HG03175 (cell line): Measurements from ENCODE around the gene SGPL1.
A peak's percentile ranks its signal among the peaks of the same experiment; 100 is the strongest.
"Not testable (repeated sequence)": the region's sequence is repeated elsewhere in the genome, so short reads cannot be mapped to it uniquely, and the experiment has no call there.

Experiments
- ATAC-seq: cut with Tn5 transposase; IDR thresholded peaks from one replicate; pipeline ENCODE4 v1.9.1; 2021; ENCODE audit warnings: mild to moderate bottlenecking, moderate library complexity; ENCODE audit not compliant: unreplicated experiment

Gene SGPL1

DNA sequence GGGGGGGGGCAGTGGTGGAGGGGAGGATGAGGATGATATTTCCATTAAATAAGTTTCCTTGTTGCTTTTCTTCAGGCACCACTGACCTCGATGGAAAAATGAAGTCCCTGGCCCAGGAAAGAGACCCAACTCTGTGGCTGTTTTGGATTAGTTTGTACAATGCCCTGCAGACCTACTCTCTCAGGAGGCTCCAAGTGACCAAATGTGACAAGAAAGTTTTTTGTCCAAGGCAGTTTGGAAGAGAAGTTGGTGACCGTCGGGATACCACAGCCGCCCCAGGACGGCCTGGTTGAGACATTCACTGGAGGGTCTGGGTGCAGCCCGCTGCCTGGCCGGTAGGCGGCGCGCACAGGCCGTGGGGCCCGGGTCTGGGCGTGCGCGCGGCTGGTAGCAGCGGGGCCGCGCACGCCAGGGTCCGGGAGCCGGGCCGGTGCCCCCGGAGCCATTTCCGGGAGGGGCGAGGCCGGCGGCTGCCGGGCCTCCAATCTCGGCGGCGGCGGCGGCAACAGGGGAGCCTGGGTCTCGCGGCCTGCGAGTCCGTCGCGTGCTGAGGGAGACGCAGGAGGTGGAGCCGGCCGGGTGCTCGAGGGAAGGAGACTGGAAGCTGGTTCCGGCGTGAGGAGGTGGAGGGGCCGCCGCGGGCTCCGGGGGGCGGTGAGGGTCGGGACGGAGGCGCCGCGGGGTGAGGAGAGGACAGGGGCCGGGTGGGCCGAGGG lies at the start of gene SGPL1:
Gene SGPL1 (plus strand): TSS at position 445 of the 716 bp plus-strand sequence. CDS start 906 bp downstream, outside the sequence.
- peak; percentile 93 for ATAC-seq

DNA sequence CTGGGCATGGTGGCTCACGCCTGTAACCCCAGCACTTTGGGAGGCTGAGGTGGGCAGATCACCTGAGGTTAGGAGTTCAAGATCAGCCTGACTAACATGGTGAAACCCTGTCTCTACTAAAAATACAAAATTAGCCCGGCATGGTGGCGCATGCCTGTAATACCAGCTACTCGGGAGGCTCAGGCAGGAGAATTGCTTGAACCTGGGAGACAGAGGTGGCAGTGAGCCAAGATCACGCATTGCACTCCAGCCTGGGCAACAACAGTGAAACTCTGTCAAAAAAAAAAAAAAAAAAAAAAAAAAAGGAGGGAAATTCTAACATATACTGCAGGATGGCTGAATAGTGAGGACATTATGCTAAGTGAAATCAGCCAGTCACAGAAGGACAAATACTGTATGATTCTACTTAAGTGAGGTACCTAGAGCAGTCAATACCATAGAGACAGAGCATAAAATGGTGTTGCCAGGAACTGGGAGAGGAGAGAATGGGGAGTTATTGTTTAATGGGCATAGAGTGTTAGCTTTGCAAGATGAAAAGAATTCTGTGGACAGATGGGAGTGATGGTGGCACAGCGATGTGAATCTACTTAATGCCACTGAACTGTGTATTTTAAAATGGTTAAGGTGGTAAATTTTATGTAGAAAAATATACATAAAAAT lies 47.6 kb upstream of the SGPL1 start:
- not testable (repeated sequence) for ATAC-seq

GRCh38 chr10:70769121-70769520 lies 46.6 kb upstream of the SGPL1 start:
- no peak for ATAC-seq

DNA sequence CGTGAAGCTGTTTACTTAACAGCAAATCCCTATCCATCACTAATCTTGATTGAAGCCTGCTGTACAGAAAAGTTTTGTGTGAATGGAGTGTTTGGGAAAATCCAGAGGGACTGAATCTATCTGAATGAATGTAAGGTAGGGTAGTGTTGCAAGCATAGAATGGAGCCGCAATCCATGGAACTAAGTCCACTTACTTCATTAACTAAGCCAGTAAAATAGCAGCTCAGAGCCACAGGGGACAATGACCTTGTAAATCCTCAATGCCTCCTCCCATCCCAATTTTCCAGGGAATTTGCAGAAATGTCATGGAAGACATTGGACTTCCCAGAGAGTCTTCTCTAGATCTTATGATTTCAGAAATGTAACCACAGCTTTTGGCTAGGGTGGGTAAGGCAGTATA lies 45.7 kb upstream of the SGPL1 start:
- no peak for ATAC-seq

GRCh38 chr10:70770516-70770915 lies 45.2 kb upstream of the SGPL1 start:
- not testable (repeated sequence) for ATAC-seq

GRCh38 chr10:70771311-70772194 lies 44.2 kb upstream of the SGPL1 start:
- no peak for ATAC-seq

GRCh38 chr10:70772627-70773026 lies 43.1 kb upstream of the SGPL1 start:
- no peak for ATAC-seq

DNA sequence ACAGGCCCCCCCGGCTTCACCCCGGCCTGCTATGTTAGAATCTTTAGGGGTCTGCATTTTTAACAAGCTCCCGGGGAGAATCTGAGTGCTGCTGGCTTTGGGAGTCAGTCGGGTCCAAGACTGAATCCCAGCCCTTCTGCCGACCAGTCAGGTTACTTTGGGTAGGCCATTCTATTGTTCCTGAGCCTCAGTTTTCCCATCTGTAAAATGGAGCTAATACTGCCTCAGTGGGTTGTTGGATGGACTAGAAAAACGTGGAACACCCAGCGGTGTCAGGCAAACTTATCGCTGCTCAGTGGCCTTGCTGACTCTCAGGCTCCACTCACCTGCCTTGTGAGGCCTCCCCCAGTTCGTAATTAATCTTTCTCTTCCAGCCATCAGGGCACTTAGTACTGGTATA lies 42.3 kb upstream of the SGPL1 start:
- ATAC-seq, result no peak

DNA sequence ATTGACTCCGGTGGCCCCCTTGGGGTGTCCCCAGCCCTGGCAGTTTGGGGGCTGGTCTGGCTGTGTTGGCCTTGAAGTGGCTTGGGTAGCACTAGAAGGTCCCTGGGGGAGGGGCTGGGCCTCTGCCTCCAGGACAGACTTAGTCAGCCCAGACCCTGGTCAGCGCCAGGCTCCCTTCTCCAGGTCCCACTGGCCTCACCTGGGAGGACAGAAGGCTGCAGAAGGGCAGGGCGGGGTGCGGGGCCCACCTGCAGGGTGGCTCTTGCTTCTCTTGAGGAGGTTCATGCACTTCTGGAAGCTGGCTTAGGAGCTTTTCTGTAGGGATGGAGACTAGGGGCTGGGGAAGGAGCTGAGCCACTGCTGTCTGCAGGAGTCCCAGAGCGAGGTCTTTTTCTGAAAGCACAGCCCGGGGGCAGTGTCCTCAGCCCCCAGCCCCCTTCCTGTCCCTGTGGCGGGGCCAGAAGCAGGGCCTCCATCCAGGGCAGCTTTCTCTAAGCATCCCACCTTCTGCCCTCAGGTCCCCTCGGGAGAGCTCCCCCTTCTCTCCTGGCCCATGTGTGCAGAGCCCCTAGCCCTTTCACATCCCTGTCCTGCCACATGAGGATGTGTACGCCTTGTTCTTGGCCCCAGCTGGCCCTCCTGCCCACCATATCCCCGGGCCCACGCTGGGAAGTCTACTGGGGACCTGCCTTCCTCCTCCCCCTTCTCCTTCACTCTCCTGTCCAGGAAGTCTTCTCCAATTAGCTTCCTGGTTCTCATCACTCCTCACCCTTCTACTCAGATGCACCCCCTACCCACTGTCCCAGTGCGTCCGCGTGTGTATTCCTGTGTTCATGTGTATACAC lies 41.6 kb upstream of the SGPL1 start:
- ATAC-seq, result no peak

GRCh38 chr10:70774810-70775678 lies 40.7 kb upstream of the SGPL1 start:
- ATAC-seq, result no peak

DNA sequence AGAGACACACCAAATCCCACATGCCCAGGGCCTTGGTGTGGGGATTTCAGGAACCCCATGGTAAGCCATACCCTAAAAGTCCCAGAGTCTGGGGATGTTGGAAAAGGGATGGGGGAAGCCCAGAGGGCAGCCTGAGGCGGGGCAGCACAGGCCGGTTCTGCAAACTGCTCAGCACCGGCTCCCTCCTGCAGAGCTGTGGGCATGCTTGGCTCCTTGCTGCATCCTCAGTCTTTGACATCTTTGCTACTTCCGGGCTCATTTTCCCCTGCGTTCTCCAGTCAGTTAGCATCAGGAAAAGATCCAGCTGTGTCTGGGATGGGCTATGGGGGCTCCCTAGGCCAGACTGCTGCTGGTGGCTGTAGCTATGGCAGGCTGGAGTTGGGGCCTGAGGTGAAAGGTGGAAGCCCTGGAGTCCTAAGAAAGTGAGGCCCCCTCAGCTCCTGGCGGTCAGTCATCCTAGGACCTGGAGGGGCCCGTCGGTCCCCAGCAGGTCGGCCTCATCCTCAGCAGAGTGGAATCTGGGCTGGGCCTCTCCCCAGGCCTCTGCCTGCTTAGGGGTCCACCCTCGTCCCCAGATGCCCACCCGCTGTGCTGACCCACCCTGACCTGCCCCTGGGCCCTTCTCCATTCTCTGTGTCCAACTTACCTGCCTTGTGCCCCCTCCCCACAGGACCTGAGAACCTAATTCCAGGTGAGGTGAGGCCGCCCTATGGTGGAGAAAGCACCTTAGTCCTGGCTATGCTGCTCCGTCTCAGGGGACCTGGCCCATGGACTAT lies 39.9 kb upstream of the SGPL1 start:
- no peak for ATAC-seq

- no peak for ATAC-seq
Observed at GRCh38 chr10:70776455-70777005, 39.2 kb upstream of the SGPL1 start.

DNA sequence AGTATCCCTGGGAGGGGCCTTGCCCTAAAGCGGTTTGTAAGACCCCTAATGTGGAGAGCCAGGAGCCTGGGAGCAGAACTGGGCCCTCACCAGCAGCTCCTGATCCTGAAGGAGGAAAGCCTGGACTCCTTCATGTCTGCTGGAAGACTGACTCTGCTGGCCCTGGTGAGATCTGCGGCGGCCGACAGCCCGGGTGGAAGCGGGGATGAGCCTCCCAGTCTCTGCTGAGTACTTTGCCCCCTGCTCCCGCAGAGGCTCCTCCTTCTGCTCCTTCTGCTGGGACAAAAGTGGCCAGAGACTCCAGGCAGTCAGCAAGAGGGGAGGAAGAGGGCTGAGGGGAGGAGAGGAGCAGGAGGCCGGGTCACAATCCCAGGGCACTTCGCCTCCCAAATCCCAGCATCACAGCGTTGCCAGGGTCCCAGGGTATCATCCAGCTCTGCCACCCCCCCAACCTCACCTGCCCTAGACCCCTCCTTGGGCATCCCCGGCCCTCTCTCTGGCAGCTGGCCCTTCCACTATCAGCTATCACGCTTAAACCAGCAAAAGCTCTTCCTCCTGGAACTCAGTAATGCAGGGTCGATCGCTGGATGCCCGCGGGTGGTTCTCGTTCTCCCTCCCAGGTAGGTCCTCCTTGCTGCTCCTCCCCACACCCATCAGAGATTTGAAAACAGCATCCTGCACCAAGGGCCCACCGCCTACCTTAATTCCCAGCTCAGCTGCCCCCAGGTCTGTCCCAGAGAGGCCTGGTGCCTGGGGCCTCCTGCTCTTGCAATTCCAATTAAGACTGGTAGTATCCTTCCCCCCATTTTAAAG lies 38.5 kb upstream of the SGPL1 start:
- ATAC-seq, result no peak

DNA sequence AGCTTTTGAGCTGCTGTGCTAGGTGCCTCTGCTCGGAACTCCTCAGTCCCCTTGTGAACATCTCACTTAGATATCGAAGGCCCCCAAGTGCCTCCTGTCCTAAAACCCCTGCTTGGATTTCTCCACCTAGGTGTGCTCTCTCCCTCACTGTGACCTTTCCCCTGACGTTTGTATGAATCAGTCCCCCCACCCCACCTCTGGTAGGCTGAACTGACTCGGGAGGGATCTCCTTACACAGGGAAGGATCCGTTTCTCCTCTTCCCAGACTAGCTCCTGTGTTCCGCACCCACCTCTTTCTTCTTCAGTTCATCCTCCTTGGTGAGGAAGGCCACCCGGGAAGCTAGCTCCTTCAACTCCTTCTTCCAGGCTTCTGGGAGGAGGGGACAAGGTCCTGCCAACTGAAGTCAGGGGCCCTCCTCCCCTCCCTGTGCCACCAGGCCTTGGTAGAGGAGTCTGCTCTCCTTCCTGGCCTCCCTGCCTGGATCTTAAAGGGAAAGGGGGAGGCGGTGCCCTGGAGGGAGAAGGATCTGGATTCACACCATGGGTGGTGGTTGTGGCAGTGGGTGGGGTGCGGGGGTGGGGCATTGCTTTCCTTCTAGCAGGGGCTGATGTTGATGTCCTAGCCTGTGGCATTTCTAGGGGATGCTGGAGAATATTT lies 37.4 kb upstream of the SGPL1 start:
- ATAC-seq, result no peak

DNA sequence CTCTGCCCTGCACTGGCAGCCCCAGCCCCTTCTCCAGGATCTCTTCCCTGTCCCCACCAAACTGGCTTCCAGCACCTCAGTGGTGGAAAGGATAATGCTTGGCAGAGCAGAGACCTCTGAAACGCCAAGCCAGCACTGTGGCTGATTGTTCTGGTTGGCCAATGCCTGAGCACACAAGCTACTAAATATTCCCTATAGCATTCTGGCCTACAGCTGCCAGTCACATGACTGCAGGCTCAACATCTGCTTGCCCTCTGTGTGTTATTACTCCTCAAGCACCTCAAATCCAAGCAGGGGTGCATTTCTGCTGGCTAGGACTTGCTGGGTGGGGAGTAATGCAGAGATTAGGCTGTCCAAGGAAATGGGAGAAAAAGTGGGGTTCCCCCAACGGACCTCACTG lies 36.7 kb upstream of the SGPL1 start:
- ATAC-seq, result no peak

DNA sequence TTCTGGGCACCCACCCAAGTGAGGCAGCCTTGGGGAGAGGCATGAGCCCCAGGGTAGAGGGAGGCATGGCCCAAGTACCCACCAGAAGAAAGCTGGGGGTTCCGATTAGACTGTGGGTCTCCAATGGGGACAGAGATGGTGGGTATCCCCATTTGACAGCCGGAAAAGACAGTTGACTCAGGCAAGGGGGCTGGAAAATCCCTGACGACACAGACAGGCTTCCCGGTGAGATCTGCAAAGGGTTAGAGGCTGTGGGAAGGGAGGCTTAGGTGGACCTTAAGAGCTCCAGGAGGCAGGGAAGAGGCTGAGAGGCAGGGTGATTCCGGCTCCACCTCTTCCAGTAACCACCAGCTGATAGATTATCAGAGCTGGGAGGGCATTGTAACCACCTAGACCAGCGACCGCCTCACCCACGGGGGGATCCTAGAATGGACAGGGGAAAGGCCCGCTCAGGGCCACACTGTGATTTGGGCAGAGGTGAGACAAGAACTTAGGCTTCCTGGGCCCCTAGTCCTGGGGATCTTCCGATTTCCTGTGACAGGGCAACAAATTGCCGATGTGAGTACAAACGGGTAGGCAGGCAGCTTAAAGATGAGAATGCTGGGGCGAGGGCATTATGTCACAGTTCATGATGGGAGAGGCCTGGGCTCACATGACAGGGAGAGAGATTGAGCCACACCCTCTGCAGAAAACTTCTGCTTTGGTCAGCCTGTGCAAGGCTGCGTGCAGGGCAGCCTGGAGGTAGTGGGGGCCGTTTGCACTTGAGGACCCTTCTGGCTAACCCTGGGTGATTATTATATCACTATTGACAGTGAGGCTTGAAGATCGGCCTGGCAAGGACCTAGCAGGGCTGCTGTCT lies 36.0 kb upstream of the SGPL1 start:
- ATAC-seq, result no peak
